Measurements from ENCODE around the gene CNRIP1. TPM values are rescaled to one million over a fixed set of nuclear protein-coding genes. Genes with fewer than 3 reads are reported as not detected.

CNRIP1 gene
- total RNA-seq, 2 donors from 2014 or later: not detected

- Mint-ChIP-seq H3K36me3 (ENCODE audit: low read depth) (no peaks in the 10 kb centered on the region), H3K27ac (no peak overlapping the region), H3K4me1 (no peaks in the 10 kb centered on the region)
Observed at GRCh38 chr2:68291314-68291713, 28.4 kb downstream of the CNRIP1 start.

GRCh38 chr2:68290901-68291300 is 28.8 kb downstream of the CNRIP1 start:
- no peak overlapping the region for H3K27ac Mint-ChIP-seq
- ATAC-seq (replicated peaks): no peak
- H3K27me3 Mint-ChIP-seq: peaks cover 15% of the 10 kb centered on the region
- no peaks in the 10 kb centered on the region for H3K4me1 Mint-ChIP-seq
- H3K4me3 Mint-ChIP-seq: no peak overlapping the region
- no peaks in the 10 kb centered on the region for H3K9me3 Mint-ChIP-seq
- no peaks in the 10 kb centered on the region for H3K36me3 Mint-ChIP-seq (ENCODE audit: low read depth)

More at GRCh38 chr2:68291314-68291713, 28.4 kb downstream of the CNRIP1 start:
- no peak for ATAC-seq (replicated peaks)
- peaks cover 15% of the 10 kb centered on the region for H3K27me3 Mint-ChIP-seq
- H3K9me3 Mint-ChIP-seq: no peaks in the 10 kb centered on the region
- no peak overlapping the region for H3K4me3 Mint-ChIP-seq

GRCh38 chr2:68287580-68288441 is 31.9 kb downstream of the CNRIP1 start:
- Mint-ChIP-seq H3K9me3 (no peaks in the 10 kb centered on the region), H3K27me3 (peaks cover 19% of the 10 kb centered on the region), H3K4me1 (no peaks in the 10 kb centered on the region), H3K4me3 (no peak overlapping the region), H3K36me3 (ENCODE audit: low read depth) (no peaks in the 10 kb centered on the region), H3K27ac (no peak overlapping the region)
- ATAC-seq (replicated peaks): no peak

- no peaks in the 10 kb centered on the region for H3K4me1 Mint-ChIP-seq
- H3K36me3 Mint-ChIP-seq (ENCODE audit: low read depth): no peaks in the 10 kb centered on the region
- no peaks in the 10 kb centered on the region for H3K9me3 Mint-ChIP-seq
- H3K4me3 Mint-ChIP-seq: no peak overlapping the region
- no peak overlapping the region for H3K27ac Mint-ChIP-seq
- ATAC-seq (replicated peaks): no peak
- H3K27me3 Mint-ChIP-seq: peaks cover 15% of the 10 kb centered on the region
Observed at GRCh38 chr2:68284896-68285295, 34.9 kb downstream of the CNRIP1 start.

GRCh38 chr2:68283419-68283812 is 36.3 kb downstream of the CNRIP1 start:
- Mint-ChIP-seq H3K4me1 (no peaks in the 10 kb centered on the region), H3K27me3 (peaks cover 13% of the 10 kb centered on the region), H3K27ac (no peak overlapping the region), H3K9me3 (no peaks in the 10 kb centered on the region), H3K4me3 (no peak overlapping the region), H3K36me3 (ENCODE audit: low read depth) (no peaks in the 10 kb centered on the region)
- ATAC-seq (replicated peaks): no peak

- H3K27me3 Mint-ChIP-seq: peaks cover 8% of the 10 kb centered on the region
Observed at GRCh38 chr2:68282811-68283418, 36.8 kb downstream of the CNRIP1 start.

GRCh38 chr2:68280796-68281195 is 39.0 kb downstream of the CNRIP1 start:
- H3K27me3 Mint-ChIP-seq: peaks cover 6% of the 10 kb centered on the region
- no peaks in the 10 kb centered on the region for H3K36me3 Mint-ChIP-seq (ENCODE audit: low read depth)
- ATAC-seq (replicated peaks): no peak
- H3K4me1 Mint-ChIP-seq: no peaks in the 10 kb centered on the region
- H3K4me3 Mint-ChIP-seq: no peak overlapping the region
- no peak overlapping the region for H3K27ac Mint-ChIP-seq
- H3K9me3 Mint-ChIP-seq: no peaks in the 10 kb centered on the region

More at GRCh38 chr2:68282811-68283418, 36.8 kb downstream of the CNRIP1 start:
- no peak overlapping the region for H3K4me3 Mint-ChIP-seq
- peak; percentile 38 for ATAC-seq (replicated peaks)
- H3K4me1 Mint-ChIP-seq: no peaks in the 10 kb centered on the region
- no peaks in the 10 kb centered on the region for H3K36me3 Mint-ChIP-seq (ENCODE audit: low read depth)
- H3K27ac Mint-ChIP-seq: no peak overlapping the region
- no peaks in the 10 kb centered on the region for H3K9me3 Mint-ChIP-seq

GRCh38 chr2:68280348-68280747 is 39.4 kb downstream of the CNRIP1 start:
- H3K4me3 Mint-ChIP-seq: no peak overlapping the region
- peaks cover 6% of the 10 kb centered on the region for H3K27me3 Mint-ChIP-seq
- H3K36me3 Mint-ChIP-seq (ENCODE audit: low read depth): no peaks in the 10 kb centered on the region
- H3K9me3 Mint-ChIP-seq: no peaks in the 10 kb centered on the region
- H3K4me1 Mint-ChIP-seq: no peaks in the 10 kb centered on the region
- H3K27ac Mint-ChIP-seq: no peak overlapping the region
- no peak for ATAC-seq (replicated peaks)

GRCh38 chr2:68279691-68280090 is 40.1 kb downstream of the CNRIP1 start:
- peaks cover 6% of the 10 kb centered on the region for H3K27me3 Mint-ChIP-seq
- no peaks in the 10 kb centered on the region for H3K9me3 Mint-ChIP-seq
- H3K4me1 Mint-ChIP-seq: no peaks in the 10 kb centered on the region
- H3K36me3 Mint-ChIP-seq (ENCODE audit: low read depth): no peaks in the 10 kb centered on the region
- no peak overlapping the region for H3K27ac Mint-ChIP-seq
- no peak for ATAC-seq (replicated peaks)
- no peak overlapping the region for H3K4me3 Mint-ChIP-seq

- no peak for ATAC-seq (replicated peaks)
- Mint-ChIP-seq H3K27ac (no peak overlapping the region), H3K27me3 (peaks cover 3% of the 10 kb centered on the region), H3K4me3 (no peak overlapping the region), H3K4me1 (no peaks in the 10 kb centered on the region), H3K9me3 (no peaks in the 10 kb centered on the region), H3K36me3 (ENCODE audit: low read depth) (no peaks in the 10 kb centered on the region)
Observed at GRCh38 chr2:68278169-68278568, 41.6 kb downstream of the CNRIP1 start.

- Mint-ChIP-seq H3K4me3 (no peak overlapping the region), H3K4me1 (no peaks in the 10 kb centered on the region), H3K27me3 (peaks cover 5% of the 10 kb centered on the region), H3K27ac (no peak overlapping the region), H3K36me3 (ENCODE audit: low read depth) (no peaks in the 10 kb centered on the region), H3K9me3 (no peaks in the 10 kb centered on the region)
- ATAC-seq (replicated peaks): no peak
Observed at GRCh38 chr2:68274022-68274421, 45.7 kb downstream of the CNRIP1 start.

- no peak for ATAC-seq (replicated peaks)
- H3K27me3 Mint-ChIP-seq: peaks cover 5% of the 10 kb centered on the region
- no peaks in the 10 kb centered on the region for H3K9me3 Mint-ChIP-seq
- no peaks in the 10 kb centered on the region for H3K4me1 Mint-ChIP-seq
- no peaks in the 10 kb centered on the region for H3K36me3 Mint-ChIP-seq (ENCODE audit: low read depth)
- no peak overlapping the region for H3K27ac Mint-ChIP-seq
- H3K4me3 Mint-ChIP-seq: no peak overlapping the region
Observed at GRCh38 chr2:68272246-68272994, 47.3 kb downstream of the CNRIP1 start.

- ATAC-seq (replicated peaks): no peak
- H3K27me3 Mint-ChIP-seq: no peaks in the 10 kb centered on the region
- no peaks in the 10 kb centered on the region for H3K36me3 Mint-ChIP-seq (ENCODE audit: low read depth)
- no peak overlapping the region for H3K27ac Mint-ChIP-seq
- no peak overlapping the region for H3K4me3 Mint-ChIP-seq
- no peaks in the 10 kb centered on the region for H3K4me1 Mint-ChIP-seq
- H3K9me3 Mint-ChIP-seq: no peaks in the 10 kb centered on the region
Observed at GRCh38 chr2:68266655-68267054, 53.1 kb downstream of the CNRIP1 start.

GRCh38 chr2:68263632-68264031 is 56.1 kb downstream of the CNRIP1 start:
- H3K27ac Mint-ChIP-seq: no peak overlapping the region
- H3K9me3 Mint-ChIP-seq: no peaks in the 10 kb centered on the region
- no peaks in the 10 kb centered on the region for H3K36me3 Mint-ChIP-seq (ENCODE audit: low read depth)
- no peak overlapping the region for H3K4me3 Mint-ChIP-seq
- ATAC-seq (replicated peaks): no peak
- no peaks in the 10 kb centered on the region for H3K4me1 Mint-ChIP-seq
- no peaks in the 10 kb centered on the region for H3K27me3 Mint-ChIP-seq

GRCh38 chr2:68258851-68259250 is 60.9 kb downstream of the CNRIP1 start:
- Mint-ChIP-seq H3K4me1 (peaks cover 12% of the 10 kb centered on the region), H3K36me3 (ENCODE audit: low read depth) (no peaks in the 10 kb centered on the region), H3K27me3 (no peaks in the 10 kb centered on the region), H3K4me3 (no peak overlapping the region), H3K9me3 (no peaks in the 10 kb centered on the region), H3K27ac (no peak overlapping the region)
- no peak for ATAC-seq (replicated peaks)

Data from activated T-helper 17 cell treated with anti-CD3 and anti-CD28 coated beads, Interleukin-2, amount 50 U/mL, for 72 hours (primary cell).